Esophagus squamous epithelium (tissue), 5 donors: ENCODE results near the gene IFNGR1. TPM values are rescaled to one million over a fixed set of nuclear protein-coding genes. Genes with fewer than 3 reads are reported as not detected.

Experiments
- DNase-seq: peaks from one replicate; lab custom pipeline; 2025; lab: John Stamatoyannopoulos, UW
- H3K27ac ChIP-seq, 4 donors: fragments of 200-600 bp; sonication (generic); one replicate each; pipeline ENCODE4 v1.5.1; 2016 to 2019; ENCODE audit warnings: mild to moderate bottlenecking in 1 of 4
- H3K27me3 ChIP-seq, 4 donors: fragments of 200-600 bp; sonication (generic); 1 replicate in 3 of 4; 2 replicates in 1 of 4; pipeline versions ENCODE4 v1.5.1 to v1.6.0; 2017 to 2021; ENCODE audit warnings: antibody characterized with exemption in 1 of 4
- H3K36me3 ChIP-seq, 3 donors: fragments of 200-600 bp; sonication (generic); one replicate each; pipeline ENCODE4 v1.5.1; 2016 to 2019
- H3K4me1 ChIP-seq, 3 donors: fragments of 200-600 bp; sonication (generic); one replicate each; pipeline ENCODE4 v1.5.1; 2017 to 2019
- H3K4me3 ChIP-seq, 4 donors: fragments of 200-600 bp; sonication (generic); 1 replicate in 3 of 4; 2 replicates in 1 of 4; pipeline ENCODE4 v1.5.1; 2016 to 2019; ENCODE audit warnings: mild to moderate bottlenecking in 2 of 4, moderate library complexity in 1 of 4
- H3K9me3 ChIP-seq, 3 donors: fragments of 200-600 bp; sonication (generic); one replicate each; pipeline ENCODE4 v1.5.1; 2016 to 2019
- CTCF ChIP-seq, 6 experiments: fragments of 450-650 bp in 4 of 6; fragments of 200-600 bp in 2 of 6; sonication (generic) in 2 of 6; IDR thresholded peaks; one replicate each; pipeline ENCODE4 v1.5.1; 2016 to 2019; ENCODE audit warnings: antibody characterized with exemption in 6 of 6, mild to moderate bottlenecking in 4 of 6, moderate library complexity in 4 of 6
- POLR2A ChIP-seq, 4 donors: fragments of 450-650 bp; IDR thresholded peaks; one replicate each; pipeline ENCODE4 v1.6.1; 2017; ENCODE audit warnings: antibody characterized with exemption in 4 of 4, mild to moderate bottlenecking in 4 of 4, moderate library complexity in 3 of 4
- WGBS, 2 donors: methylation state at CpG; one replicate each; pipeline ENCODE4 v1.1.5; 2018; 5-methylcytosine and 5-hydroxymethylcytosine counted together
- intact Hi-C: fragments of 100-400 bp; cut with DNase I; formaldehyde crosslinking; loops from one replicate; pipeline ENCODE4 v1.15.0; 2022
- total RNA-seq, 4 donors: library from RNA; depleted of rRNA; stranded (reverse); fragments of >200 nt; gene quantifications; one replicate each; pipeline ENCODE4 v1.1.0, GENCODE V29; 2016
- donor health status: DM: yes; HTN: yes; CAD: no.

The IFNGR1 gene
- total RNA-seq, 4 donors from 2014 or later = 33.8 to 96.8 (median 84.8) TPM

GRCh38 chr6:137214931-137215330, 4.3 kb downstream of the IFNGR1 start:
- intact Hi-C loops = no loop called here
- DNase-seq = no peak
- Histone ChIP-seq H3K4me1 (peaks cover 17 to 90% (median 56%) of the 10 kb centered on the region in 3 donors), H3K4me3 (peak overlapping the region in 1 of 4 donors; percentile 25), H3K27me3 (no peaks in the 10 kb centered on the region), H3K36me3 (no peaks in the 10 kb centered on the region), H3K9me3 (no peaks in the 10 kb centered on the region), H3K27ac (peak overlapping the region in 3 of 4 donors; percentile 3 to 94 (median 8))
- WGBS, 2 donors = 50 to 59% methylated on average over 3 of the region's 3 CpGs
- no peak for TF ChIP-seq POLR2A (IDR thresholded peaks at IDR 0.05)
- no peak for TF ChIP-seq CTCF (IDR thresholded peaks at IDR 0.05)

DNA sequence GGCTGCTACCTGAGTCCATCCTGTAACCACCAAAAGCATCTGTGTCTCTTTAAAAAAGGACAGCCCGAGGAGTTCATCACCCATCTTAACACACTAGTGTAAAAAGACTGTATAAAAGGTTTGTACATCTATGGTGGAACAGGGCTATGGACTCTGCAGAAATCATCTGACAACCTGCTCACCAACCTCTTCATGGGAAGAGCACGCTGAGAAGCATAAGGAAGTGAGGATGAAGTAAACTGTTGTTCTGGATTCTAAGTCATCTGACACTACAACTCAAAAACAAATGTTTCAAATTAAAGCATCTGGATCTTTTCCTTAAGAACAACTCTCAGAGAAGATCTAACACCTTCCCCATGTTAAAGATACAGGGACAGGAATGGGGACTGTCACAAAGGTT, 5.4 kb downstream of the IFNGR1 start:
- intact Hi-C loops = no loop called here
- H3K4me1 ChIP-seq = peaks cover 11 to 86% (median 54%) of the 10 kb centered on the region in 3 donors
- whole genome bisulfite sequencing, 2 donors = 25 to 53% methylated on average over 1 to 2 of the region's 2 CpGs

GRCh38 chr6:137213331-137213740, 5.8 kb downstream of the IFNGR1 start:
- Histone ChIP-seq H3K27me3 (no peaks in the 10 kb centered on the region), H3K4me3 (peak overlapping the region in 1 of 4 donors; percentile 25), H3K36me3 (peaks cover 0 to 13% (median 0%) of the 10 kb centered on the region in 3 donors), H3K4me1 (peaks cover 11 to 86% (median 54%) of the 10 kb centered on the region in 3 donors), H3K27ac (peak overlapping the region in 3 of 4 donors; percentile 33 to 56 (median 37)), H3K9me3 (no peaks in the 10 kb centered on the region)
- WGBS, 2 donors = 33 to 36% methylated on average over 4 of the region's 4 CpGs
- no peak for TF ChIP-seq CTCF (IDR thresholded peaks at IDR 0.05)
- TF ChIP-seq POLR2A (IDR thresholded peaks at IDR 0.05) = no peak
- intact Hi-C loops = no loop called here
- no peak for DNase-seq

More for the DNA sequence above, 5.4 kb downstream of the IFNGR1 start:
- peak overlapping the region in 2 of 4 donors; percentile 8 to 25 for H3K4me3 ChIP-seq
- peaks cover 0 to 8% (median 0%) of the 10 kb centered on the region in 3 donors for H3K36me3 ChIP-seq
- TF ChIP-seq CTCF (IDR thresholded peaks at IDR 0.05) (no peak), POLR2A (IDR thresholded peaks at IDR 0.05) (no peak)
- H3K27ac ChIP-seq = peak overlapping the region in 3 of 4 donors; percentile 33 to 56 (median 37)
- DNase-seq = no peak
- H3K9me3 ChIP-seq = no peaks in the 10 kb centered on the region
- H3K27me3 ChIP-seq = no peaks in the 10 kb centered on the region

GRCh38 chr6:137211910-137212309, 7.3 kb downstream of the IFNGR1 start:
- H3K27ac ChIP-seq = peak overlapping the region in 2 of 4 donors; percentile 3 to 11
- 100% methylated on average over 2 to 3 of the region's 3 CpGs for WGBS, 2 donors
- intact Hi-C loops = no loop called here
- no peaks in the 10 kb centered on the region for H3K27me3 ChIP-seq
- no peak for DNase-seq
- H3K9me3 ChIP-seq = no peaks in the 10 kb centered on the region
- H3K4me1 ChIP-seq = peaks cover 8 to 73% (median 54%) of the 10 kb centered on the region in 3 donors
- H3K36me3 ChIP-seq = peaks cover 0 to 27% (median 0%) of the 10 kb centered on the region in 3 donors
- TF ChIP-seq POLR2A (IDR thresholded peaks at IDR 0.05) (no peak), CTCF (IDR thresholded peaks at IDR 0.05) (no peak)
- H3K4me3 ChIP-seq = no peak overlapping the region

DNA sequence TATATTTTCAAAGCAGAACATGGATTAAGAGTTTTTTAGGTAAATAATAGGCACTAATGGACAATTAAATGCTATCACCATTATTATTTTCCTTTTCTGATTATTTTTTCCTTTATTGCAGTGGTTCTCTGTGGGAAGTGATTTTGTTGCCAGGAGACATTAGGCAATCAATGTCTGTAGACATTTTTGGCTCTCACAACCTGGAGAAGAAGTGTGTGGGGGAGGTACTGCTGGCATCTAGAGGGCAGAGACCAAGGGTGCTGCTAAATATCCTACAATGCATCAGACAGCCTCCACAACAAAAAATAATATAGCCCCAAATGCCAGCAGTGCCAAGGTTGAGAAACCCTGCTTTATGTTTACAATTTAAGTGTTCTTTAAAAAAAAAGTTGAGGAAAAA, 8.3 kb downstream of the IFNGR1 start:
- Histone ChIP-seq H3K4me1 (peaks cover 0 to 66% (median 52%) of the 10 kb centered on the region in 3 donors), H3K4me3 (no peak overlapping the region), H3K27ac (peak overlapping the region in 2 of 4 donors; percentile 4 to 19), H3K9me3 (no peaks in the 10 kb centered on the region), H3K27me3 (no peaks in the 10 kb centered on the region), H3K36me3 (peaks cover 0 to 37% (median 4%) of the 10 kb centered on the region in 3 donors)
- TF ChIP-seq POLR2A (IDR thresholded peaks at IDR 0.05) = no peak
- TF ChIP-seq CTCF (IDR thresholded peaks at IDR 0.05) = no peak
- intact Hi-C loops = no loop called here
- DNase-seq = no peak
